Stimulated activated CD4-positive, alpha-beta T cell treated with anti-CD3 and anti-CD28 coated beads, Interleukin-1b, Interleukin-23, amount 100 ng/mL, for 4 hours (primary cell): ENCODE measurements around the gene CNPY3.
"Not testable (repeated sequence)": the region's sequence is repeated elsewhere in the genome, so short reads cannot be mapped to it uniquely, and the experiment has no call there.

Source experiments
- DNase-seq, 2 donors: peaks; one replicate each; pipeline ENCODE4 v3.0.0-alpha.2; 2020; ENCODE audit warnings: low read depth in 2 of 2

The CNPY3 gene

GRCh38 chr6:42928986-42929820 is at the start of gene CNPY3:
Gene CNPY3 (plus strand): TSS chr6:42929480. CDS start chr6:42929571, 91 bp downstream.
- DNase-seq, result peak; percentile 76 to 81

DNA sequence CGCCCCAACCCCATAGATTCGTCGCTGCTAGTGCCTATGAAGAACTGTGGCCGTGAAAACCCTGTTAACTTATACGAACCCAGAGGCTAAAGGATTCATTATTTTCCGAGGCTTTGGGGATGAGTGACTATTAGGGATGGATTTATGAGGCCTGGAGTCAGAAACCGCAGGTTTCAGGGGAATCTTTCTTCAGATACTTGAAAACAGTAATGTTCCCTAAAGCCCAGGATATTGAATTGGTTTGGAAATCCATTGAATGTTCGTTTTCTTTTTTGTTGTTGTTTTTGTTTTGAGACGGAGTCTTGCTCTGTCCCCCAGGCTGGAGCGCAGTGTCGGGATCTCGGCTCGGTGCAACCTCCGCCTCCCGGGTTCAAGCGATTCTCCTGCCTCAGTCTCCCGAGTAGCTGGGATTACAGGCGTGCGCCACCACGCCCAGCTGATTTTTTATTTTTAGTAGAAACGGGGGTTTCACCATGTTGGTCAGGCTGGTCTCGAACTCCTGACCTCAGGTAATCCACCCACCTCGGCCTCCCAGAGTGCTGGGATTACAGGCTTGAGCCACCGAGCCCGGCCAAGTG is 49.0 kb upstream of the CNPY3 start:
- not testable (repeated sequence) for DNase-seq

GRCh38 chr6:42880871-42881270 is 48.4 kb upstream of the CNPY3 start:
- DNase-seq, result not testable (repeated sequence)

- no peak for DNase-seq
Observed at GRCh38 chr6:42885702-42886101, 43.6 kb upstream of the CNPY3 start.

DNA sequence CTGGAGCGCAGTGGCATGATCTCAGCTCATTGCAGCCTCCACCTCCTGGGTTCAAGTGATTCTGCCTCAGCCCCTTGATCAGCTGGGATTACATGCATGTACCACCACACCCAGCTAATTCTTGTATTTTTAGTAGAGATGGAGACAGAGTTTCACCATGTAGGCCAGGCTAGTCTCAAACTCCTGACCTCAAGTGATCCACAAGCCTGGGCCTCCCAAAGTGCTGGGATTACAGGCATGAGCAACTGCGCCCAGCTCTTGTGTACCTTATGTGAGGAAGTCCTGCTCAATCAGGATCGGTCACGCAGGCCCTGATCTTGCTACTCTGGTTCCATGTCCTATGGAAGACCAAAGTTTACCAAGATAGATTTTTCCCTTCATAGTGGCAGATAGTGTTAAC is 41.1 kb upstream of the CNPY3 start:
- DNase-seq, result not testable (repeated sequence)

GRCh38 chr6:42889815-42890214 is 39.5 kb upstream of the CNPY3 start:
- DNase-seq, result no peak

GRCh38 chr6:42890311-42891198 is 38.7 kb upstream of the CNPY3 start:
- peak; percentile 76 to 77 for DNase-seq

GRCh38 chr6:42891199-42891722 is 38.0 kb upstream of the CNPY3 start:
- DNase-seq, result no peak

GRCh38 chr6:42894041-42894828 is 35.0 kb upstream of the CNPY3 start:
- not testable (repeated sequence) for DNase-seq

GRCh38 chr6:42896178-42896719 is 33.0 kb upstream of the CNPY3 start:
- no peak for DNase-seq

GRCh38 chr6:42898891-42899361 is 30.4 kb upstream of the CNPY3 start:
- DNase-seq, result peak; percentile 39 to 78

DNA sequence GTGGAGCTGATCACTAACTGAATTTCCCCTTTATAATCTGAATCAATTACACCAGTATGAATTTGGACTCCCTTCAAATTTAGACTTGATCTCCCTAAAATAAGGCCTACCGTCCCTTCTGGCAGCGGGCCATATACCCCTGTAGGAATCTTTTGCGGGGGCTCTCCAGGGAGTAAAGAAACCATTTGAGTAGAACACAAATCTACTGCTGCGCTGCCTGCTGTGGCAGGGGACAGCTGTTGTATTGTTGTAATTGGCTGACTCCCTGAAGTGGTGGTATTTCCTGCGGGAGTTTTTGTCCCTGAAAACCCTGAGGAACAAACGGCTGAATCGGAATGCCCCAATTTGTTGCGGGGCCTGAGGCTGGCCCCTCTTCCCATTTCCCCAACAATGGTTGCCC is 29.4 kb upstream of the CNPY3 start:
- no peak for DNase-seq

DNA sequence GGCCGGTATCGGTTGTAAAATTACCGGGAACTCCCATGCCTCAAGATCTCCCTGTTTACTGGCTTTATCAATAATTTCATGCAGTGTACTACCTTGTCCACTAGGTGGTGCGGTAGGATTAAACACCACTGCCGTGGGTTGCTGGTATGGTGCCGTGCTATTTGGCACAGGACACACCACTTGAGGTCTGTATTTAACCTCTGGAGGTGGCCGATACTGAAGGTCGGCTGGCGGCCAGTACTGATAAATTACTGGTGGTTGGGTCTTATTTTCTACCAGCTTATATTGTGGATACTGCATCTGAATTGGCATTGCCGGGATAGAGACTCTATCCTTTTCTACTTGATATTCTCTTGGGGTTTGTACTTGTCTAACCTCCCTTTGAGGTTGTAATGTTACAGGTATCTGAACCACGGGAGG is 27.7 kb upstream of the CNPY3 start:
- peak; percentile 35 to 69 for DNase-seq

DNA sequence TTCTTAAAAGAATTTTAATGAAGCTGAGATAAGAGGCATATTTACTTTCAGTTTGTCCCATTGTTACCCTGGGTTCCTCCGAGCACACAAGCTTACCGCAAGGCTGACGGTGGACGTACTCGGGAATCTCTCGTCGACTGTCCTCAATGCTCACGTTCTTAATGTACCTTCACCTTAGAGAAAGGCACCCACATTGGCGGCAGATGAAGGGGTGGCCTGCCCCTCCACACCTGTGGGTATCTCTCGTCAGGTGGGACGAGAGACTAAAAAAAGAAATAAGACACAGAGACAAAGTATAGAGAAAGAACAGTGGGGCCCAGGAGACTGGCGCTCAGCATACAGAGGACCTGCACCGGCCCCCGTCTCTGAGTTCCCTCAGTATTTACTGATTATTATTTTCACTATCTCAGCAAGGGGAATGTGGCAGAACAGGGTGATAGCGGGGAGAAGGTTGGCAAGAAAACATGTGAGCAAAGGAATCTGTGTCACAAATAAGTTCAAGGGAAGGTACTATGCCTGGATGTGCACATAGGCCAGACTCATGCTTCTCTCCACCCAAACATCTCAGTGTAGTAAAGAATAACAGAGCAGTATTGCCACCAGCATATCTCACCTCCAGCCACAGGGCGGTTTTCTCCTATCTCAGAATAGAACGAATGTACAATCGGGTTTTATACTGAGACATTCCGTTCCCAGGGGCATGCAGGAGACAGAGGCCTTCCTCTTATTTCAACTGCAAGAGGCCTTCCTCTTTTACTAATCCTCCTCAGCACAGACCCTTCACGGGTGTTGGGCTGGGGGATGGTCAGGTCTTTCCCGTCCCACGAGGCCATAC is 26.6 kb upstream of the CNPY3 start:
- DNase-seq, result not testable (repeated sequence)

- DNase-seq, result no peak
Observed at GRCh38 chr6:42904467-42904866, 24.8 kb upstream of the CNPY3 start.

DNA sequence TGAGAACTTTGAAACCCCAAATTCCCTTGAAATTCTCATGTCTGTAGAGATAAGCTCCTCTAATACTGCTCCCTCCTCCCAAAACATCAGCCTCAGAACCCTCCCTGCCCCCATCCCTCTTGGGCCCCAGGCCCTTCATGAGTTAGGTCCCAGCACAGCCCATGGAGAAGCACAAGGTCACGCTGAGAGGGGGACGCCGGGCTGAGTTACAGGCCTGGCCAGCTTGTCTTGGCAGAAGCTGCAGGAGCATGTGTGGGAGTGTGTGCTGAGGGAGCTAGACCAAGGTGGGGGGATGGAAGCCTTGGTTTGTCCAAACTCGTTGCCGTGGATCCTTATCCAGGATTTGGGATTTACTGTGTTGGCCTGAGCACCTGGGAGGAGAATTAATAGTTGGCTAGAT is 21.9 kb upstream of the CNPY3 start:
- no peak for DNase-seq

DNA sequence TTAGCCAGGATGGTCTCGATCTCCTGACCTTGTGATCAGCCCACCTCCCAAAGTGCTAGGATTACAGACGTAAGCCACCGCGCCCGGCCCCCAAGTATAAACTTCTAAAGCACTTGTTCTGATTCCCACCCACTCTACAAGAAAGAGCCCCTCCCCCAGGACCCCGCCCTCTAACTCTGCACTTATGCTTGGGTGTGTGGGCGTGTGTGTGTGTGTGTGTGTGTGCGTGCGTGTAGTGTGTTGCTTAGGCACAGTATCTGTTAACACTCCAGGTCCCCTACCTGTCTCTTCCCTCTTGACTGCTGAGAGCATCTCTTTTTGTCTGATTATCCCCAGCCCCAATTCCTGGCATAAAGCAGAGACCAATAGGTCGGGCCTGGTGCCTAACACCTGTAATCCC is 19.4 kb upstream of the CNPY3 start:
- DNase-seq, result no peak

- DNase-seq, result no peak
Observed at GRCh38 chr6:42911171-42912021, 17.9 kb upstream of the CNPY3 start.

GRCh38 chr6:42914546-42914945 is 14.7 kb upstream of the CNPY3 start:
- DNase-seq, result no peak
